Right lobe of liver (tissue), 4 donors: Measurements from ENCODE around the gene TCF12.

Source experiments
- POLR2A ChIP-seq: fragments of 450-650 bp; IDR thresholded peaks from one replicate; pipeline ENCODE4 v1.6.1; 2017; ENCODE audit warnings: antibody characterized with exemption, mild to moderate bottlenecking
- TF ChIP-seq, protein P1 (sequence below), 4 donors: fragments of 200-600 bp in 3 of 4; fragments of 450-650 bp in 1 of 4; IDR thresholded peaks; one replicate each; pipeline versions ENCODE4 v1.5.1 to v1.8.0; 2016 to 2022; ENCODE audit warnings: antibody characterized with exemption in 4 of 4, mild to moderate bottlenecking in 2 of 4
- donor health status: DM: no; HTN: no; CAD: no.
- donor health status: DM: no; HTN: no; CAD: no.
- donor health status: DM: no; HTN: yes; CAD: no.

DNA sequence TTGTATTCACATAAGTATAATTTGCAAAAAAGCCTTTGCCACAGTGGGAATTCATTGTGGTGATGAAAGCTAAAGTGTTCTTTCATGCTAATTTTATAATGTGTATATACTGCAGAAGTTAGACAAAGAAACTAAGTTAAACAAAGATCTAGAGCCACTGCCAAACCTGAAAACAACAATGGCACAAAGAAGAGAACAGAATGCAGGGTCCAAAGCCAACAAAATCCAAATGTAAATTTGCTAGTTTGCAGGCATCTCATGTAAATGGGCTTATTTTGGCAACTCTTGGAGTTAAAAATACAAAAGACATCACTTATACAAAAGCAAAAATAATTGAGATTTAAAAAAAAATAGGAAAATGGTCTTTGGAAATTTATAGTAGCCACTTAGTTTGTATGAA lies 123.0 kb downstream of the TCF12 start:
- TF ChIP-seq POLR2A = no peak
- TF ChIP-seq, protein P1, sequence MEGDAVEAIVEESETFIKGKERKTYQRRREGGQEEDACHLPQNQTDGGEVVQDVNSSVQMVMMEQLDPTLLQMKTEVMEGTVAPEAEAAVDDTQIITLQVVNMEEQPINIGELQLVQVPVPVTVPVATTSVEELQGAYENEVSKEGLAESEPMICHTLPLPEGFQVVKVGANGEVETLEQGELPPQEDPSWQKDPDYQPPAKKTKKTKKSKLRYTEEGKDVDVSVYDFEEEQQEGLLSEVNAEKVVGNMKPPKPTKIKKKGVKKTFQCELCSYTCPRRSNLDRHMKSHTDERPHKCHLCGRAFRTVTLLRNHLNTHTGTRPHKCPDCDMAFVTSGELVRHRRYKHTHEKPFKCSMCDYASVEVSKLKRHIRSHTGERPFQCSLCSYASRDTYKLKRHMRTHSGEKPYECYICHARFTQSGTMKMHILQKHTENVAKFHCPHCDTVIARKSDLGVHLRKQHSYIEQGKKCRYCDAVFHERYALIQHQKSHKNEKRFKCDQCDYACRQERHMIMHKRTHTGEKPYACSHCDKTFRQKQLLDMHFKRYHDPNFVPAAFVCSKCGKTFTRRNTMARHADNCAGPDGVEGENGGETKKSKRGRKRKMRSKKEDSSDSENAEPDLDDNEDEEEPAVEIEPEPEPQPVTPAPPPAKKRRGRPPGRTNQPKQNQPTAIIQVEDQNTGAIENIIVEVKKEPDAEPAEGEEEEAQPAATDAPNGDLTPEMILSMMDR (IDR thresholded peaks at IDR 0.05) = no peak
